ENCODE data around the gene PDHX.
"Not testable (repeated sequence)": the region's sequence is repeated elsewhere in the genome, so short reads cannot be mapped to it uniquely, and the experiment has no call there.

Gene PDHX

GRCh38 chr11:34916015-34916842, at the start of gene PDHX, which contains the start of gene APIP:
Gene PDHX (plus strand): TSS chr11:34916618. CDS start chr11:34916656, 38 bp downstream.
Gene APIP (minus strand): TSS chr11:34916379. CDS start chr11:34916284, 95 bp downstream.
- DNase-seq = peak; percentile 66

- no peak for DNase-seq
These were observed 47.0 kb upstream of the PDHX start for GRCh38 chr11:34869425-34869824.

- DNase-seq = no peak
These were observed 45.7 kb upstream of the PDHX start for GRCh38 chr11:34870548-34871196.

GRCh38 chr11:34874202-34874601, 42.2 kb upstream of the PDHX start:
- DNase-seq = no peak

- DNase-seq = no peak
These were observed 38.9 kb upstream of the PDHX start for GRCh38 chr11:34877375-34877975.

DNA sequence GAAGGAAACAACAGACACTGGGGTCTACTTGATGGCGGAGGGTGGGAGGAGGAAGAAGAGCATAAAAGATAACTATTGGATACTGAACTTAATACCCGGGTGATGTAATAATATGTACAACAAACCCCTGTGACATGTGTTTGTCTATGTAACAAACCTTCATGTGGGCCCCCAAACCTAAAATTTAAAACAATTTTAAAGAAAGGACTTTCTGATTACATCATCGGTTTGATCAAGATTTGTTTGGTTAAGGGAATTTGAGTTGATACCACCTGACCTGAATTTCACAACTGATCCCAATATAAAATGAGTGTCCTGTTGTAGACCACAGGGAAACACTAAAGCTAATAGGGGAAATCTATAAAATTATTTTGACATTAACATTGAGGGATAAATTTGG, 34.5 kb upstream of the PDHX start:
- no peak for DNase-seq

DNA sequence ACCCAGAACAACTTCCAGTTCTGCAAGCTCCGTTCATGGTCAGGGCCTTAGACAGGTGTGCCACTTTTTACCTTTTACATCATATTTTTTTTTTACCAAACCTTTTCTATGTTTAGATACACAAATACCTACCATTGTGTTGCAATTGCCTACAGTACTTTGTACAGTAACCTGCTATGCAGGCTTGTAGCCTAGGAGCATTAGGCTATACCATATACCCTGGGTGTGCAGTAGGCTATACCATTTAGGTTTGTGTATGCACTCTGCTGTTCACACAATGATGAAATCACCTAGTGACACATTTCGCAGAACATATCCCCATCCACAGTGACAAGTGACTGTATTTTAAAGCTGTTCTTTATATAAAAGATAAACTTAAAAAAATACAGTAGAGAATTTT, 29.8 kb upstream of the PDHX start:
- DNase-seq = no peak

DNA sequence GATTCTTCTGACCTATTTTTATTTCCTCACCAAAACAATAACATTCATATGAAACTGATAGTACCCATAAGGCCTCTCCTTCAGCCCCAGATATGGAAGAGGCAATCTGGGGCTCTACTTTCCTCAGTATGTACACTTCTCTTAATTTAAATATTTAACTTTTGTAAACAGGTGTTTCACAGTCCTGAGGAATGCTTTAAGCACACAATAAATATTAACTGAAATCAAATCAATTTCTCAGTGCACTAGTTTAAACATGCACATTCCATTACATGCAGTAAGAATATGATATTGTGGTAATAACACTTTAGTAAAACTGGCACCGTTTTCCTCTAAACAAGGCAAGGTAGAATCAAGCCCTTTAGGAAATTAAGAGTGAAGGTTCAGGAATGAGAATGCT, 29.2 kb upstream of the PDHX start:
- no peak for DNase-seq

DNA sequence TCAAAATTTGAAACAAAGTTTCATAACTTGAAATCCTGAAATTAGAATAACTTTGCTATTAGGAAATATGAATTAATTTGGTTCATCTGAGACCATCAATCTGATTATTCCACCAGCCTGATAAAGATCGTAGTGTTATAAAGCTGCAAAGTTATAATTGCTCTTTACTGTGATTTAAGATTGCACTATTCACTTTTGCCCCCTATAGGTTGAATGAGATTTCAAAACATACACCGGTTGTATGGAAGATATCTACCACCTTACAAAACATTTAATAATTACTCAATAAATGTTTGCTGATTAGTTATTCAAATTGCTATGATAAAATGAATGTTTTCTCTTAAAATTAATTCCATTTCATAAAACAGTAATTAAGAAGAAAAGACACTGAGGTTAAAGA, 26.3 kb upstream of the PDHX start:
- DNase-seq = no peak

DNA sequence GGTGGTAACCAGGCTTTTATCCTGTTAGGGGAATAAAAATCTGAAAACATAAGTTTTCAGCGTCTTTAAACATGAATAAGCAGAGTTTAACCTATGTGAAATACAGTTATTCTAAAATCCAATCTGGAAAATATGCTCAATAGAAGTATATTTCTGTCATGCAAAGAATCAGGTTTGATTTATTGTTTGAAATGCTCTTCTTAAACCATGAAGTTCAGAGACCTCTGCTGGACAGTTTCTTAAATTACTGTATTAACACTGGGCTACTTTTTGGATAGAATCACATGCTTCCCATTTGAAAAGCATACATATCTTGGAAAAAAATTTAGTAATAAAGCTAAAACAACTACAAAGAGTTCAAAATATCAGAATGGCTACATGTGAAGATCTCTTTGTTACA, 25.6 kb upstream of the PDHX start:
- DNase-seq = peak; percentile 29

- DNase-seq = no peak
These were observed 24.8 kb upstream of the PDHX start for GRCh38 chr11:34891611-34892010.

DNA sequence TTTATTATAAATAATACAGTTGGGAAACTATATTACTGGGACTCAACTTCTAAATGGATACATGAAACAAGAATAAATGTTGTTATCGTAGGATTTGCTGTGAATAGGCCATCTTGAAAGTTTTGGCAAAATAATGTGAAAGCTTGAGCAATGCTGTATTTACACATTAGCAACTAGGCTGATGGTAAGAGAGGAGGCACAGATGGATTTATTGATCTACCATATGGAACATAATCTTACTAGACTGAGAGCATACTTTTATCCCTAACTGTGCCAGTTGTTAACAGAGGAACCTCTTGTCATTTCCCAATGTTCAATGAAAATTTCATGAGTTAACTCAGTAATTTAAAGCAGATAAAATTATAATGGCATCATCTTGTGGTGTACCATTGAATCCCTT, 23.0 kb upstream of the PDHX start:
- no peak for DNase-seq

DNA sequence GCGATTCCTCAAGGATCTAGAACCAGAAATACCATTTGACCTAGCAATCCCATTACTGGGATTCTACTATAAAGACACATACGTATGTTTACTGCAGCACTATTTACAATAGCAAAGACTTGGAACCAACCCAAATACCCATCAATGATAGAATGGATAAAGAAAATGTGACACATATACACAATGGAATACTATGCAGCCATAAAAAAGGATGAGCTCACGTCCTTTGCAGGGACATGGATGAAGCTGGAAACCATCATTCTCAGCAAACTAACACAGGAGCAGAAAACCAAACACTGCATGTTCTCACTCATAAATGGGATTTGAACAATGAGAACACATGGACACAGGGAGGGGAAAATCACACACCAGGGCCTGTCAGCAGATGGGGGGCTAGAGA, 20.2 kb upstream of the PDHX start:
- DNase-seq = not testable (repeated sequence)

DNA sequence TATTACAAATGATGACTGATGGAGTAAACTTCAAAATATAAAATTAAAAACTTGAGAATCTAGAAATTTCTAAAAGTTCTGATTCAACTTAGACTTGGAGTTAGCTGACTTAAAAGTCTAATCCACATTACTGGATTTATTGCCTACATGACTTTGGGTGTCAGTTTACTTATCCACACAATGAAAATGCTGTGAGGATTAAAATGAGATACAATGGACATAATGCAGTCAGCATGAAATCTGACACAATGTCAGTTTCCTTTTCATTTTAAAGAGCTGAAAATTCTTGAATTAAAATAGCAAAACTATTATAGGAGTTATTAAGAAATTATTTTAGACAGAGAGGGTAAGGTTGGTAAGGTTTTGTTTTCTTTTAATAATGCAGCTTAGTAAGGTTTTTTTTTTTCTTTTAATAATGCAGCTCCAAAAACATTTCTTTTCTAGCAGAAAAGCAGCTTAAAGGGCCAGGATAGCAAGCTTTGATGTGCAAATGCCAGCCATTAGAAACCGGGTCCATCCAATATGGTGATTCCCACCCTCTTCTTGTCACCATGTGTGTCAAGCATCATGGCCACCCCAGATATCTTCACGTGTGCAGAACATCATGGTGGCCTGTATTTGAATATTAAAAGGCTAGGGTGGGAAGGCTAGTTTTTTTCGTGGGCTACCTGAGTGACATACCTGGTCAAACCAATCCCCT, 19.1 kb upstream of the PDHX start:
- DNase-seq = no peak

DNA sequence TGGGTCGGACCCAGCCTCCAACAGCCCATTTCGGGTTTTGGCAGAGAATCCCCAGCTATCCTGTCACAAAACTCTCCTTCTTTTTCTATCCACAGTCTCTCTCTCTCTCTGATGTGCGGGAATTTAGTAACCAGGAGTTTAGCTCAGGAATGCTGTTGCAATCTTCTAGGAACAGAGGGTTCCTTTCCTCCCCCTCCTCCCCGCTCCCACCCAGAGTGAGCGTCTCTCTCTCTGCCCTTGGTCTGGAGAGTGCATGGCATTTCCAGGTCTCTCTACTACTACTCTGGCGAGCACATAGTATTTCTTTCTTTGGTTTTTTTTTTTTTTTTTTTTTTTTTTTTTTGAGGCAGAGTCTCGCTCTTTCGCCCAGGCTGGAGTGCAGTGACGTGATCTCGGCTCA, 17.9 kb upstream of the PDHX start:
- no peak for DNase-seq

DNA sequence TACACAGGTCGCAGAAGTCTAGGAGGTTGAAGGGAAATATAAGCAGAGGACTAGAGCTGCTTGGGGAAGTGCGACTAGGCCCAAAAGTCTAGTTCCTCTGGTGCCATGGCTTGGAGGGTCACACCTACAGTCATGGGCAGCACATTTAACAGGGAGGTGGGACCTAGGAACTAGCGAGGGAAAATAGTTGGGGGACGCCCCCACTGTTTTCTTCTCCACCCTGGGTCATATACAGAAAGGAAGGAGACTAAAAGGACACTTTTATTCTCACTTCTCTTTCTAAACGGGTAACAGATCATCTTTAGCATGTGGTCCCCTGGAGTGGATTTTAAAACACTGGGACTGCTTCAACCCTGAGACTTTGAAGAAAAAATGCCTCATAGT, 16.8 kb upstream of the PDHX start:
- DNase-seq = no peak

DNA sequence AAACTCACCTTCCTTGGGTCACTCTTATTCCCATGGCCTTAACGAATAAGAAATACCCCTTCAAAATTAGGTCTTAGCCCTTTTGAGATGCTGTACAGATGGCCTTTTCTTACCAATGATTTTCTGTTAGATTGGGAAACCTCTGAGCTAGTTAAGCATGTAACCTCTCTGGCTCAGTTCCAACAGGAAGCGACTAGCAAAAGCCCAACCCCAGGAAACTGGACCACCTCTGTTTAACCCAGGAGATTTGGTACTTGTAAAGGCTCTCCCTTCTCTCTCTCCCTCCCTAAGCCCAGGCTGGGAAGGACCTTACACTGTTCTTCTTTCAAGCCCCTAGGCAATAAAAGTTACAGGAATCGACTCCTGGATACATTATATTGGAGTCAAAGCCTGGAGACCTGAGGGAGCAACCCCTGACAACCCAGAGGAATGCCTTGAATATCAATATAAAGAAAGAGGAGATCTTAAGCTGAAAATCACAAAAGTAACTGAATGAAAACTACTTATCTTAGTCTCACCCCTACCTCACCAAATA, 11.9 kb upstream of the PDHX start:
- DNase-seq = no peak

GRCh38 chr11:34905666-34906065, 10.8 kb upstream of the PDHX start:
- DNase-seq = no peak

DNA sequence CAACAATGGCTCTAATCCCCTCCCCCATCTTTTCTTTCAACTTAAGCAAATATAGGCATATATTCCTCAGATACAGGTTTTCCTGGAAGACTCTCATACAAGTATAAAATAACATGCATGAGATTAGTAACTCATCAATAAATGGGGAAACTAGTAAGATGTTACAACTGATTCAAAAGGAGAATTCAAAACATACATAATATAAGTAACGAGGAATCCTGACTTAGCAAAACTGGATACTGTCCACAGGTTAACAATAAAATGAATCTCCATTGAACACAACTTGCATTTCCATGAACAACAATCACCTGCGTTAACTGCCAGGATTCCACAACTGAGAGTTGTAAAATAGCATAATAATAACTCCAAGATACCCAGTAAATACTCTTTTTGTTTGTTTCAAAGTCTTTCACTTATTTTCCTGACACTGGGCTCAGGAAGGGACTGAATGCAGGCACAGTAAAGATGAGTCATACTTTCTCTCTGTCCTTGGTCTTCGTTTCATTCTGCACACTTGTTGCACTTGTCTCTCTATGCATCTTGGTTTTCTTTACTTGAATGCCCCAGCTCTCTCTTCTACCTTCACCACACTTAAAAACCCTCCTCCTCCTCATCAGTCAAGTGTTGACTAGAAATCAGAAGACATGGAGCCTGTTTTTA, 8.4 kb upstream of the PDHX start:
- no peak for DNase-seq

DNA sequence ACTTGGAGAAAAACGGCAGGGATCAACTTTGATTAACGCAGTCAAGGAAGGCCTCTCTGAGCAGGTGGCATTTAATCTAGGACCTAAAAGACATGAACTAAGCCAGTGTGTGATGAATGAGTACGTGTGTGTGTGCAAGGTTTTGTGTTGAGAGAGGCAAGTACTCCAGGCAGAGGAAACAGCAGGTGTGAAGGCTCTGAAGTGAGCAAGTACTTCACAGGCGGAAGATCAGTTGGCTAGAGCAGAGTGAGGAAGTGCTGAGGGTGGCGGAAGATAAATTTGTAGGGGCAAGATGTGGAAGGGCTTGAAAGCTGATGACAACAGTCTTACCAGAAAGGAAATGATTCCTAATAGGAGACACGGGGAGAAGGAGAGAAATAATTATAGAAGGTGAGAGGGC, 7.0 kb upstream of the PDHX start:
- no peak for DNase-seq

- no peak for DNase-seq
These were observed 6.5 kb upstream of the PDHX start for GRCh38 chr11:34909955-34910354.

DNA sequence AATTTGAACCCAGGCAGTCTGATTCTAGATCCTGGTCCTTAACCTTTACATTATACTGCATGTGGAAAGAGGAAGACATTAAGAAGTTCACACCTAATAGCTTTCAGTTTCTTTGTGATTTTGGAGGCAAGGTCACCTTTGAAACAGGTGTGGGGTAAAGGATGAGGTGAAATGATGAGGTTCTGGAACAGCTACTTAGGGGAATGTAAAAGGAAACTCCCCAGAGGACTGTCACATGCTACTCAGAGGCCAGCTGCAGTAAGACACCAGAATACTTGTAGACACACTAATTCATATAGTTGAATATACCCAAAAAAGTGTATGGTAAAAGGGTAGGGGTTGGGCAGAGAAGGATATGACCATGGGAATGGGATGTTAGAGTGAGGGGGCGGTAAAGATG, 5.6 kb upstream of the PDHX start:
- DNase-seq = no peak

DNA sequence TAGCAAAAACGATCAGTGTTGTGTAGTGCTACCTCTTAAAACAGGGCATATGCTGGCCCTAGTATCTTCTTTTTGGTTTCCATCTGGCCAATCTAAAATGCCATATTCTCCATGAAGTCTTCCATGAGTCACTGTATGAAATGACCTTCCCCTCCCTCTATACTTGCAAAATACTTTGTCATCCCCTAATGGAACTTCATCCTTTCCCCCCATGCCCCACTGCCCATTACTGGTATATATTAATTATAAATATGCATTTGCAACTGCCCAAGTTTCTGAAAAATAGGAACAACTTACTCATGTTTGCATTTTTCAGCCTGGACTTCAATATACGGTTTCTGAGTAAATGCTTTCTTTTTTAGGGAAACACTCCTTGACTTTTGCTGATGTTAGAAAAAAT, 4.7 kb upstream of the PDHX start:
- DNase-seq = no peak

Data from NCI-H510A treated with DMSO at 0.1 percent for 48 hours (cell line).